SJSA1 (cell line): ENCODE results near the gene GZMH. TPM values are rescaled to one million over a fixed set of nuclear protein-coding genes. Genes with fewer than 3 reads are reported as not detected.
"Not testable (repeated sequence)": the region's sequence is repeated elsewhere in the genome, so short reads cannot be mapped to it uniquely, and the experiment has no call there.

Experiments used
- DNase-seq, 2 experiments: peaks; one replicate each; pipeline ENCODE4 v3.0.0-alpha.2; 2015 to 2020; ENCODE audit warnings: low spot score in 2 of 2, low read depth in 1 of 2
- H3K27ac ChIP-seq: fragments of 250-450 bp; sonication (Bioruptor Pico); 2 replicates; pipeline ENCODE4 v1.5.1; 2020; ENCODE audit warnings: mild to moderate bottlenecking, moderate library complexity
- H3K27me3 ChIP-seq: fragments of 250-450 bp; sonication (Bioruptor Pico); replicated peaks from 2 replicates; pipeline ENCODE4 v1.5.1; 2020; ENCODE audit warnings: mild to moderate bottlenecking, moderate library complexity
- H3K36me3 ChIP-seq: fragments of 250-450 bp; sonication (Bioruptor Pico); 2 replicates; pipeline ENCODE4 v1.5.1; 2020; ENCODE audit warnings: mild to moderate bottlenecking
- H3K4me1 ChIP-seq: fragments of 250-450 bp; sonication (Bioruptor Pico); replicated peaks from 2 replicates; pipeline ENCODE4 v1.6.1; 2021; ENCODE audit warnings: mild to moderate bottlenecking
- H3K4me3 ChIP-seq: fragments of 250-450 bp; sonication (Bioruptor Pico); 2 replicates; pipeline ENCODE4 v1.5.1; 2020; ENCODE audit warnings: mild to moderate bottlenecking
- H3K9me3 ChIP-seq: fragments of 250-450 bp; sonication (Bioruptor Pico); replicated peaks from 2 replicates; pipeline ENCODE4 v1.5.1; 2020; ENCODE audit warnings: mild to moderate bottlenecking
- total RNA-seq: library from RNA; depleted of rRNA; stranded (reverse); fragments of >200 nt; shearing (Covaris generic); gene quantifications from 2 replicates; pipeline ENCODE4 v1.2.3, GENCODE V29; 2014

GZMH gene
- total RNA-seq, 1 experiment from 2014 or later = not detected

- DNase-seq = no peak
Observed at GRCh38 chr14:24613241-24613640, 3.8 kb upstream of the GZMH start.

GRCh38 chr14:24612196-24612595 lies 2.7 kb upstream of the GZMH start:
- no peak overlapping the region for H3K4me3 ChIP-seq
- H3K27me3 ChIP-seq = no peaks in the 10 kb centered on the region
- H3K36me3 ChIP-seq = no peaks in the 10 kb centered on the region
- DNase-seq = no peak
- no peaks in the 10 kb centered on the region for H3K9me3 ChIP-seq
- no peaks in the 10 kb centered on the region for H3K4me1 ChIP-seq
- no peak overlapping the region for H3K27ac ChIP-seq

More at GRCh38 chr14:24613241-24613640, 3.8 kb upstream of the GZMH start:
- no peaks in the 10 kb centered on the region for H3K9me3 ChIP-seq
- no peaks in the 10 kb centered on the region for H3K27me3 ChIP-seq
- H3K27ac ChIP-seq = no peak overlapping the region
- no peak overlapping the region for H3K4me3 ChIP-seq
- no peaks in the 10 kb centered on the region for H3K36me3 ChIP-seq
- no peaks in the 10 kb centered on the region for H3K4me1 ChIP-seq

- Histone ChIP-seq H3K4me1 (no peaks in the 10 kb centered on the region), H3K9me3 (no peaks in the 10 kb centered on the region), H3K27me3 (no peaks in the 10 kb centered on the region), H3K36me3 (no peaks in the 10 kb centered on the region), H3K4me3 (no peak overlapping the region), H3K27ac (no peak overlapping the region)
- no peak for DNase-seq
Observed at GRCh38 chr14:24607635-24608514, 1.6 kb downstream of the GZMH start.

- Histone ChIP-seq H3K4me3 (no peak overlapping the region), H3K36me3 (no peaks in the 10 kb centered on the region), H3K27me3 (no peaks in the 10 kb centered on the region), H3K9me3 (no peaks in the 10 kb centered on the region), H3K4me1 (no peaks in the 10 kb centered on the region), H3K27ac (no peak overlapping the region)
- no peak for DNase-seq
Observed at GRCh38 chr14:24607081-24607480, 2.4 kb downstream of the GZMH start.

GRCh38 chr14:24606297-24606696 lies 3.2 kb downstream of the GZMH start:
- no peaks in the 10 kb centered on the region for H3K36me3 ChIP-seq
- H3K4me3 ChIP-seq = no peak overlapping the region
- no peaks in the 10 kb centered on the region for H3K27me3 ChIP-seq
- H3K27ac ChIP-seq = no peak overlapping the region
- H3K4me1 ChIP-seq = no peaks in the 10 kb centered on the region
- no peaks in the 10 kb centered on the region for H3K9me3 ChIP-seq
- no peak for DNase-seq

- DNase-seq = peak in 1 of 2 experiments; percentile 18
- no peak overlapping the region for H3K4me3 ChIP-seq
- H3K9me3 ChIP-seq = no peaks in the 10 kb centered on the region
- no peak overlapping the region for H3K27ac ChIP-seq
- H3K27me3 ChIP-seq = no peaks in the 10 kb centered on the region
- no peaks in the 10 kb centered on the region for H3K4me1 ChIP-seq
- H3K36me3 ChIP-seq = no peaks in the 10 kb centered on the region
Observed at GRCh38 chr14:24605435-24606190, 3.9 kb downstream of the GZMH start.

GRCh38 chr14:24597403-24597802 lies 12.1 kb downstream of the GZMH start:
- H3K27ac ChIP-seq = no peak overlapping the region
- DNase-seq = no peak
- H3K36me3 ChIP-seq = no peaks in the 10 kb centered on the region
- H3K9me3 ChIP-seq = no peaks in the 10 kb centered on the region
- H3K4me1 ChIP-seq = no peaks in the 10 kb centered on the region
- H3K27me3 ChIP-seq = no peaks in the 10 kb centered on the region
- no peak overlapping the region for H3K4me3 ChIP-seq

GRCh38 chr14:24595073-24595808 lies 14.2 kb downstream of the GZMH start:
- DNase-seq = no peak
- H3K4me1 ChIP-seq = no peaks in the 10 kb centered on the region

GRCh38 chr14:24591004-24591403 lies 18.5 kb downstream of the GZMH start:
- not testable (repeated sequence) for H3K36me3 ChIP-seq, H3K27me3 ChIP-seq, H3K4me3 ChIP-seq, H3K9me3 ChIP-seq, H3K4me1 ChIP-seq, DNase-seq, H3K27ac ChIP-seq

More at GRCh38 chr14:24595073-24595808, 14.2 kb downstream of the GZMH start:
- no peak overlapping the region for H3K4me3 ChIP-seq
- no peaks in the 10 kb centered on the region for H3K9me3 ChIP-seq
- no peak overlapping the region for H3K27ac ChIP-seq
- no peaks in the 10 kb centered on the region for H3K27me3 ChIP-seq
- H3K36me3 ChIP-seq = no peaks in the 10 kb centered on the region

GRCh38 chr14:24584402-24584801 lies 25.1 kb downstream of the GZMH start:
- not testable (repeated sequence) for H3K27ac ChIP-seq, H3K4me3 ChIP-seq, H3K27me3 ChIP-seq, DNase-seq, H3K36me3 ChIP-seq, H3K9me3 ChIP-seq, H3K4me1 ChIP-seq

- Histone ChIP-seq H3K27me3 (no peaks in the 10 kb centered on the region), H3K9me3 (no peaks in the 10 kb centered on the region), H3K4me1 (no peaks in the 10 kb centered on the region), H3K27ac (no peak overlapping the region), H3K4me3 (no peak overlapping the region), H3K36me3 (no peaks in the 10 kb centered on the region)
- no peak for DNase-seq
Observed at GRCh38 chr14:24578558-24578957, 30.9 kb downstream of the GZMH start.

- H3K27me3 ChIP-seq = no peaks in the 10 kb centered on the region
- no peaks in the 10 kb centered on the region for H3K9me3 ChIP-seq
- no peaks in the 10 kb centered on the region for H3K4me1 ChIP-seq
- H3K36me3 ChIP-seq = no peaks in the 10 kb centered on the region
- H3K27ac ChIP-seq = no peak overlapping the region
- no peak for DNase-seq
- no peak overlapping the region for H3K4me3 ChIP-seq
Observed at GRCh38 chr14:24576771-24577170, 32.7 kb downstream of the GZMH start.

- Histone ChIP-seq H3K4me1 (no peaks in the 10 kb centered on the region), H3K27ac (no peak within 1 kb of the TSS), H3K36me3 (no peaks in the 10 kb centered on the region), H3K9me3 (no peaks in the 10 kb centered on the region), H3K27me3 (no peaks in the 10 kb centered on the region), H3K4me3 (no peak within 1 kb of the TSS)
- no peak for DNase-seq
Observed at GRCh38 chr14:24576182-24576581, 33.3 kb downstream of the GZMH start, which contains the start of gene CTSG. CTSG (minus strand) TSS chr14:24576250; CDS start chr14:24576223, 27 bp downstream.
